GM12864 (cell line): ENCODE data around the gene TFB1M.
"Not testable (repeated sequence)": the region's sequence is repeated elsewhere in the genome, so short reads cannot be mapped to it uniquely, and the experiment has no call there.

ENCODE experiments used
- DNase-seq: peaks from one replicate; pipeline ENCODE4 v3.0.0-alpha.2; 2011; ENCODE audit warnings: low read depth
- H3K4me3 ChIP-seq: 2 replicates; pipeline ENCODE4 v1.5.1; 2011; ENCODE audit warnings: mild to moderate bottlenecking, low read depth, low read length, control low read depth
- CTCF ChIP-seq: IDR thresholded peaks from 2 replicates; pipeline ENCODE4 v1.5.1; 2011; ENCODE audit warnings: low read depth, mild to moderate bottlenecking, moderate library complexity, low read length, control low read depth, inconsistent platforms; ENCODE audit errors: missing control alignments

Gene TFB1M

GRCh38 chr6:155240905-155241600, 73.2 kb downstream of the TFB1M start:
- H3K4me3 ChIP-seq = no peak overlapping the region
- TF ChIP-seq CTCF = no peak
- no peak for DNase-seq

GRCh38 chr6:155237613-155238012, 76.7 kb downstream of the TFB1M start:
- no peak for TF ChIP-seq CTCF
- H3K4me3 ChIP-seq = no peak overlapping the region
- no peak for DNase-seq

- no peak for TF ChIP-seq CTCF
- no peak overlapping the region for H3K4me3 ChIP-seq
- no peak for DNase-seq
Observed at GRCh38 chr6:155235087-155235486, 79.2 kb downstream of the TFB1M start.

GRCh38 chr6:155234687-155235086, 79.6 kb downstream of the TFB1M start:
- no peak for DNase-seq
- no peak overlapping the region for H3K4me3 ChIP-seq
- no peak for TF ChIP-seq CTCF

GRCh38 chr6:155234167-155234566, 80.1 kb downstream of the TFB1M start:
- no peak for DNase-seq
- no peak for TF ChIP-seq CTCF
- no peak overlapping the region for H3K4me3 ChIP-seq

GRCh38 chr6:155232848-155233247, 81.4 kb downstream of the TFB1M start:
- DNase-seq = no peak
- no peak for TF ChIP-seq CTCF
- H3K4me3 ChIP-seq = no peak overlapping the region

GRCh38 chr6:155230975-155231374, 83.3 kb downstream of the TFB1M start:
- not testable (repeated sequence) for H3K4me3 ChIP-seq, DNase-seq
